Common myeloid progenitor, CD34-positive (primary cell): ENCODE results near the gene GOLGA8A. TPM values are rescaled to one million over a fixed set of nuclear protein-coding genes. Genes with fewer than 3 reads are reported as not detected.
A peak's percentile ranks its signal among the peaks of the same experiment; 100 is the strongest.

Source experiments
- CTCF ChIA-PET: fragments of 350-600 bp; sonication (Branson Sonifier 250); formaldehyde crosslinking; loops from one replicate; lab custom pipeline; 2021; ENCODE audit warnings: antibody characterized with exemption; lab: Charles Lee
- POLR2A ChIA-PET: fragments of 350-600 bp; sonication (Branson Sonifier 250); formaldehyde crosslinking; loops from one replicate; lab custom pipeline; 2021; ENCODE audit warnings: antibody characterized with exemption; lab: Charles Lee
- DNase-seq, 3 donors: peaks; one replicate each; pipeline versions ENCODE4 v3.0.0 to v3.0.0-alpha.2; 2013
- H3K27ac ChIP-seq, 2 experiments: 1 replicate in 1 of 2; 2 replicates in 1 of 2; pipeline ENCODE4 v1.7.0; 2013; ENCODE audit warnings: inconsistent platforms in 2 of 2, low read length in 2 of 2, mild to moderate bottlenecking in 2 of 2, low read depth in 1 of 2, moderate library complexity in 1 of 2; ENCODE audit not compliant: severe bottlenecking in 2 of 2, insufficient read depth in 1 of 2, poor library complexity in 1 of 2
- H3K27me3 ChIP-seq, 5 experiments: replicated peaks in 2 of 5; 1 replicate in 3 of 5; 2 replicates in 2 of 5; pipeline versions ENCODE4 v1.6.1 to v1.7.0; 2013; ENCODE audit warnings: low read length in 4 of 5, mild to moderate bottlenecking in 2 of 5, moderate library complexity in 2 of 5, inconsistent platforms in 1 of 5; ENCODE audit not compliant: insufficient read depth in 5 of 5, control insufficient read depth in 4 of 5
- H3K36me3 ChIP-seq, 4 experiments: 1 replicate in 2 of 4; 2 replicates in 2 of 4; pipeline versions ENCODE4 v1.6.1 to v1.7.0; 2013; ENCODE audit warnings: low read length in 3 of 4, control low read depth in 1 of 4, mild to moderate bottlenecking in 1 of 4; ENCODE audit not compliant: control insufficient read depth in 4 of 4, insufficient read depth in 4 of 4
- H3K4me1 ChIP-seq, 4 experiments: 1 replicate in 3 of 4; 2 replicates in 1 of 4; pipeline versions ENCODE4 v1.6.1 to v1.7.1; 2013; ENCODE audit warnings: low read length in 3 of 4, mild to moderate bottlenecking in 3 of 4, control low read depth in 1 of 4, inconsistent platforms in 1 of 4, moderate library complexity in 1 of 4; ENCODE audit not compliant: control insufficient read depth in 4 of 4, insufficient read depth in 4 of 4; ENCODE audit errors: control extremely low read depth in 1 of 4
- H3K4me3 ChIP-seq, 7 experiments: 1 replicate in 4 of 7; 2 replicates in 3 of 7; pipeline versions ENCODE4 v1.5.1 to v1.7.0; 2013; ENCODE audit warnings: mild to moderate bottlenecking in 7 of 7, low read length in 6 of 7, moderate library complexity in 6 of 7, inconsistent platforms in 2 of 7, low read depth in 2 of 7, control low read depth in 1 of 7; ENCODE audit not compliant: insufficient read depth in 4 of 7, control insufficient read depth in 1 of 7; ENCODE audit errors: extremely low read depth in 1 of 7
- H3K9me3 ChIP-seq, 5 experiments: 1 replicate in 4 of 5; 2 replicates in 1 of 5; pipeline versions ENCODE4 v1.6.1 to v1.7.1; 2013; ENCODE audit warnings: low read length in 4 of 5, mild to moderate bottlenecking in 2 of 5, inconsistent platforms in 1 of 5, low read depth in 1 of 5, moderate library complexity in 1 of 5; ENCODE audit not compliant: control insufficient read depth in 4 of 5, insufficient read depth in 2 of 5; ENCODE audit errors: control extremely low read depth in 1 of 5
- WGBS: methylation state at CpG from one replicate; pipeline ENCODE4 v1.1.5; 2013; ENCODE audit not compliant: insufficient coverage; 5-methylcytosine and 5-hydroxymethylcytosine counted together
- polyA plus RNA-seq: library from polyadenylated mRNA; unstranded; fragments of 120-200 nt; gene quantifications from one replicate; pipeline ENCODE4 v1.2.1, GENCODE V29; 2013

Gene GOLGA8A
- 123 TPM for polyA plus RNA-seq

- H3K36me3 ChIP-seq, result peaks cover 0 to 4% (median 3%) of the 10 kb centered on the region in 4 experiments
- H3K27ac ChIP-seq, result no peak within 1 kb of the TSS
- CTCF ChIA-PET, result no interaction called here
- H3K27me3 ChIP-seq, result peaks cover 0 to 6% (median 0%) of the 10 kb centered on the region in 5 experiments
- H3K4me1 ChIP-seq, result peaks cover 0 to 13% (median 10%) of the 10 kb centered on the region in 4 experiments
- peak within 1 kb of the TSS; percentile 43 to 77 (median 70) for H3K4me3 ChIP-seq
- POLR2A ChIA-PET, result no interaction called here
- WGBS, result 0% methylated on average over 15 of the region's 33 CpGs
- DNase-seq, result peak; percentile 38 to 71 (median 64)
- no peaks in the 10 kb centered on the region for H3K9me3 ChIP-seq
Measured at GRCh38 chr15:34437687-34438086, at the start of gene GOLGA8A. Gene GOLGA8A (minus strand): TSS chr15:34437808. CDS start chr15:34389691, 48,117 bp downstream.

GRCh38 chr15:34483644-34484043 is 46.0 kb upstream of the GOLGA8A start:
- H3K27ac ChIP-seq, result no peak overlapping the region

GRCh38 chr15:34481370-34481769 is 43.8 kb upstream of the GOLGA8A start:
- no peak for DNase-seq
- Histone ChIP-seq H3K27ac (no peak overlapping the region), H3K27me3 (peaks cover 0 to 23% (median 0%) of the 10 kb centered on the region in 5 experiments), H3K4me3 (no peak overlapping the region), H3K36me3 (no peaks in the 10 kb centered on the region), H3K4me1 (no peaks in the 10 kb centered on the region), H3K9me3 (no peaks in the 10 kb centered on the region)
- no CpG with 5 or more reads among the region's 3 CpGs for WGBS
- ChIA-PET CTCF (no interaction called here), POLR2A (interaction anchor here (0.6 kb wide), 1 partner anchor 17 kb away, joined by 3 read pairs; no protein-coding TSS in a partner anchor)

More at GRCh38 chr15:34483644-34484043, 46.0 kb upstream of the GOLGA8A start:
- Histone ChIP-seq H3K4me1 (no peaks in the 10 kb centered on the region), H3K4me3 (no peak overlapping the region), H3K27me3 (peaks cover 0 to 26% (median 2%) of the 10 kb centered on the region in 5 experiments), H3K36me3 (no peaks in the 10 kb centered on the region), H3K9me3 (peaks cover 0 to 1% (median 0%) of the 10 kb centered on the region in 5 experiments)
- ChIA-PET POLR2A (no interaction called here), CTCF (interaction anchor here (1.1 kb wide), 1 partner anchor 12 kb away, joined by 3 read pairs; no protein-coding TSS in a partner anchor)
- DNase-seq, result no peak
- WGBS, result no CpG with 5 or more reads among the region's 3 CpGs

GRCh38 chr15:34473840-34474239 is 36.2 kb upstream of the GOLGA8A start:
- no peak overlapping the region for H3K4me3 ChIP-seq
- no CpG with 5 or more reads among the region's 1 CpG for WGBS

GRCh38 chr15:34472947-34473346 is 35.3 kb upstream of the GOLGA8A start:
- Histone ChIP-seq H3K4me3 (no peak overlapping the region), H3K9me3 (no peaks in the 10 kb centered on the region), H3K4me1 (no peaks in the 10 kb centered on the region), H3K36me3 (no peaks in the 10 kb centered on the region), H3K27me3 (peaks cover 0 to 1% (median 0%) of the 10 kb centered on the region in 5 experiments), H3K27ac (no peak overlapping the region)
- no peak for DNase-seq
- POLR2A ChIA-PET, result no interaction called here
- WGBS, result no CpG with 5 or more reads among the region's 2 CpGs
- CTCF ChIA-PET, result no interaction called here

More at GRCh38 chr15:34473840-34474239, 36.2 kb upstream of the GOLGA8A start:
- CTCF ChIA-PET, result no interaction called here
- H3K27me3 ChIP-seq, result peaks cover 0 to 3% (median 0%) of the 10 kb centered on the region in 5 experiments
- no peaks in the 10 kb centered on the region for H3K36me3 ChIP-seq
- POLR2A ChIA-PET, result no interaction called here
- DNase-seq, result no peak
- H3K9me3 ChIP-seq, result no peaks in the 10 kb centered on the region
- H3K27ac ChIP-seq, result no peak overlapping the region
- H3K4me1 ChIP-seq, result no peaks in the 10 kb centered on the region

GRCh38 chr15:34470892-34471291 is 33.3 kb upstream of the GOLGA8A start:
- Histone ChIP-seq H3K4me1 (no peaks in the 10 kb centered on the region), H3K9me3 (no peaks in the 10 kb centered on the region), H3K36me3 (no peaks in the 10 kb centered on the region), H3K4me3 (no peak overlapping the region), H3K27ac (no peak overlapping the region), H3K27me3 (no peaks in the 10 kb centered on the region)
- DNase-seq, result no peak
- ChIA-PET CTCF (no interaction called here), POLR2A (no interaction called here)
- no CpG with 5 or more reads among the region's 1 CpG for WGBS

GRCh38 chr15:34470091-34470490 is 32.5 kb upstream of the GOLGA8A start:
- H3K4me1 ChIP-seq, result no peaks in the 10 kb centered on the region
- no peak overlapping the region for H3K4me3 ChIP-seq
- H3K36me3 ChIP-seq, result no peaks in the 10 kb centered on the region
- no peak for DNase-seq
- ChIA-PET CTCF (no interaction called here), POLR2A (no interaction called here)
- H3K9me3 ChIP-seq, result no peaks in the 10 kb centered on the region
- no peak overlapping the region for H3K27ac ChIP-seq
- WGBS, result no CpG with 5 or more reads among the region's 3 CpGs
- H3K27me3 ChIP-seq, result no peaks in the 10 kb centered on the region
